ENCODE results near the gene SMIM7. TPM values are rescaled to one million over a fixed set of nuclear protein-coding genes. Genes with fewer than 3 reads are reported as not detected.
"Not testable (repeated sequence)": the region's sequence is repeated elsewhere in the genome, so short reads cannot be mapped to it uniquely, and the experiment has no call there.

The SMIM7 gene
- total RNA-seq, 1 experiment from 2014 or later, result 69.3 TPM

DNA sequence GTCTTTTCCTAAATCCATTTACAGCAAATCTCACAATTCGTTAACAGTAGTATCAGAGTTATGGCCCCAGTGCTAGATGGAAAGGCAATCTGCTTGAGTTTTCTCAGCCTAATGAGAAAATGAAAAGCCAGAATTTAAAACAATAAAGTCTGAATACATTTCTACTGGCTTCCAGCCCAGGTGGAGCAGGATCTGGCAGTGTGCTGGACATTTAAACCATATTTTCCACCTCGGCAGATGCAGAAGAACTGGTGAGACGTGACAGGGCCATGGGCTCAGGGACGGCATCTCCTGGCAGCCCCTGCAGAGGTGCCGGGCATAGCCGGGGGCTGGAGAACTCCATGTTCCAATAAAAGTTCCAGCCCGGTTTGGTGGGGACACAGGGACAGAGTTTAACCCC is 7.1 kb downstream of the SMIM7 start:
- Mint-ChIP-seq H3K27ac (ENCODE audit: low read depth, unreplicated experiment) (no peak overlapping the region), H3K4me1 (ENCODE audit: insufficient read depth, unreplicated experiment) (peaks cover under 1% of the 10 kb centered on the region), H3K9me3 (ENCODE audit: unreplicated experiment) (no peaks in the 10 kb centered on the region), H3K27me3 (ENCODE audit: insufficient read depth, unreplicated experiment) (no peaks in the 10 kb centered on the region), H3K4me3 (ENCODE audit: unreplicated experiment) (no peak overlapping the region), H3K36me3 (ENCODE audit: insufficient read depth, unreplicated experiment) (peaks cover 90% of the 10 kb centered on the region)
- ChIA-PET POLR2A (no interaction called here), CTCF (no interaction called here)
- TF ChIP-seq, protein P1, sequence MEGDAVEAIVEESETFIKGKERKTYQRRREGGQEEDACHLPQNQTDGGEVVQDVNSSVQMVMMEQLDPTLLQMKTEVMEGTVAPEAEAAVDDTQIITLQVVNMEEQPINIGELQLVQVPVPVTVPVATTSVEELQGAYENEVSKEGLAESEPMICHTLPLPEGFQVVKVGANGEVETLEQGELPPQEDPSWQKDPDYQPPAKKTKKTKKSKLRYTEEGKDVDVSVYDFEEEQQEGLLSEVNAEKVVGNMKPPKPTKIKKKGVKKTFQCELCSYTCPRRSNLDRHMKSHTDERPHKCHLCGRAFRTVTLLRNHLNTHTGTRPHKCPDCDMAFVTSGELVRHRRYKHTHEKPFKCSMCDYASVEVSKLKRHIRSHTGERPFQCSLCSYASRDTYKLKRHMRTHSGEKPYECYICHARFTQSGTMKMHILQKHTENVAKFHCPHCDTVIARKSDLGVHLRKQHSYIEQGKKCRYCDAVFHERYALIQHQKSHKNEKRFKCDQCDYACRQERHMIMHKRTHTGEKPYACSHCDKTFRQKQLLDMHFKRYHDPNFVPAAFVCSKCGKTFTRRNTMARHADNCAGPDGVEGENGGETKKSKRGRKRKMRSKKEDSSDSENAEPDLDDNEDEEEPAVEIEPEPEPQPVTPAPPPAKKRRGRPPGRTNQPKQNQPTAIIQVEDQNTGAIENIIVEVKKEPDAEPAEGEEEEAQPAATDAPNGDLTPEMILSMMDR (IDR thresholded peaks at IDR 0.05; ENCODE audit: unreplicated experiment), result no peak
- BruUV-seq (replicated peaks), result no TSS peak
- DNase-seq (ENCODE audit: unreplicated experiment), result no peak
- intact Hi-C loops (cut with micrococcal nuclease), result no loop called here

DNA sequence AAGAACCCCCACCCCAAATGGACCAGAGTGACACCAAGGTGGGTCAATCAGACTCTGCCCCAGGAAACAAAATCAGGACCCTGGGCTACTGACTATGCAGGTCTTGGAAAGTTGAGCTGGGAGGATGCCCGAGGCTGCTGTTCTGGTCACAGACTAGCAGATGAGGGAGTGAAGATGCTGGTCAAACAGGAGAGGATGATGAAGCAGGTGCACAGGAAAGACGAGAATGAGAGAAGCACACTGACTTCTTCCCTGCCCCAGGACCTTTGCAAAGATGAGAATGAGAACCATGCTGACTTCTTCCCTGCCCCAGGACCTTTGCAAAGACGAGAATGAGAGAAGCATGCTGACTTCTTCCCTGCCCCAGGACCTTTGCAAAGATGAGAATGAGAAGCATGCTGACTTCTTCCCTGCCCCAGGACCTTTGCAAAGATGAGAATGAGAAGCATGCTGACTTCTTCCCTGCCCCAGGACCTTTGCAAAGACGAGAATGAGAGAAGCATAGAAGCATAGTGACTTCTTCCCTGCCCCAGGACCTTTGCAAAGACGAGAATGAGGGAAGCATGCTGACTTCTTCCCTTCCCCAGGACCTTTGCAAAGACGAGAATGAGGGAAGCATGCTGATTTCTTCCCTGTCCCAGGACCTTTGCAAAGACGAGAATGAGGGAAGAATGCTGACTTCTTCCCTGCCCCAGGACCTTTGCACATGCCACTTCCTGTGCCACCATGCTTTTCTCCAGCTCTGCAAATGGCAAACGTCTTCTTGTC is 8.3 kb downstream of the SMIM7 start:
- POLR2A ChIA-PET, result interaction anchor here (0.7 kb wide), 2 partner anchors 55 to 82 kb away, joined by 4 to 5 read pairs; no protein-coding TSS in a partner anchor
- H3K4me3 Mint-ChIP-seq (ENCODE audit: unreplicated experiment); intact Hi-C loops (cut with micrococcal nuclease); CTCF ChIA-PET; H3K9me3 Mint-ChIP-seq (ENCODE audit: unreplicated experiment); DNase-seq (ENCODE audit: unreplicated experiment); H3K27me3 Mint-ChIP-seq (ENCODE audit: insufficient read depth, unreplicated experiment); H3K27ac Mint-ChIP-seq (ENCODE audit: low read depth, unreplicated experiment); H3K4me1 Mint-ChIP-seq (ENCODE audit: insufficient read depth, unreplicated experiment); BruUV-seq (replicated peaks): not testable (repeated sequence)
- peaks cover 92% of the 10 kb centered on the region for H3K36me3 Mint-ChIP-seq (ENCODE audit: insufficient read depth, unreplicated experiment)

DNA sequence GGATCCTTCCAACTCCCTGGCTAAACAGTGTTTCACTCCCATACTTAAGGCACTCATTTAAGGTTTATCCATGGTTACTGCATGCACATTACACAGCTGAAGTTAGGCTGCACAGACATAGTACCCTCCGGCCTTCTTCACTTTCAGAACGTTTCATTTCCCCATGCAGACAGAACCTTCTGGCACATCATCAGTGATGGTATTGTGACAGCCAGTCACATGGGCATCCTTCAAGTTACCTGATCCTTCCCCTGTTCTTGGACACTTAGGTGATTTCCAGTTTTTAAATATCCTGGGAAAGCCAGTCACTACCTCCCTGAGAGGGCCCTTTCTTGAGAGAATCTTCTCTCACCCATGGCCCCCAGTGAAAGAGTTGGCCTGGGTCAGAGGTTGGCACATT is 9.1 kb downstream of the SMIM7 start:
- no peaks in the 10 kb centered on the region for H3K4me1 Mint-ChIP-seq (ENCODE audit: insufficient read depth, unreplicated experiment)
- H3K9me3 Mint-ChIP-seq (ENCODE audit: unreplicated experiment), result no peaks in the 10 kb centered on the region
- BruUV-seq (replicated peaks), result no TSS peak
- H3K27me3 Mint-ChIP-seq (ENCODE audit: insufficient read depth, unreplicated experiment), result no peaks in the 10 kb centered on the region
- H3K27ac Mint-ChIP-seq (ENCODE audit: low read depth, unreplicated experiment), result no peak overlapping the region
- peaks cover 92% of the 10 kb centered on the region for H3K36me3 Mint-ChIP-seq (ENCODE audit: insufficient read depth, unreplicated experiment)
- intact Hi-C loops (cut with micrococcal nuclease), result no loop called here
- H3K4me3 Mint-ChIP-seq (ENCODE audit: unreplicated experiment), result no peak overlapping the region
- POLR2A ChIA-PET, result interaction anchor here (0.6 to 1.1 kb wide), 2 partner anchors 10 to 21 kb away, joined by 3 to 5 read pairs; partner anchors contain the start of gene TMEM38A
- TF ChIP-seq, protein P1 (IDR thresholded peaks at IDR 0.05; ENCODE audit: unreplicated experiment), result no peak
- CTCF ChIA-PET, result no interaction called here
- DNase-seq (ENCODE audit: unreplicated experiment), result no peak

DNA sequence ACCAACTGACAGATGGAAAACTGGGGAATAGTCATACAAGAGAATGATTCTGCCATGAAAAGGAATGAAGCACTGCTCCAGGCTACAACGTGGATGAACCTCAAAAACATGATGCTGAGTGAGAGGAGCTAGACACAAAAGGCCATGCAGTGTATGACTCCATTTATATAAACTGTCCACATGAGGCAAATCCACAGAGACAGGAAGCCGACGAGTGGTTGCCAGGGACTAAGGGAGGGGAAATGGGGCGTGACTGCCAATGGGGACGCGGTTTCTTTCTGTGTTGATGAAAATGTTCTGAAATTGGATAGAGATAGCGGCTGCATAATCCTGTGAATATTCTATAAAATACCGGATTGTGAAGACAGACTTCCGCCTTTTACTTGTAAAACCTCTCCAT is 10.2 kb downstream of the SMIM7 start:
- POLR2A ChIA-PET, result interaction anchor here (0.9 to 1.1 kb wide), 2 partner anchors 11 to 59 kb away, joined by 3 to 5 read pairs; partner anchors contain the start of gene TMEM38A
- DNase-seq (ENCODE audit: unreplicated experiment), result no peak
- H3K27ac Mint-ChIP-seq (ENCODE audit: low read depth, unreplicated experiment), result no peak overlapping the region
- CTCF ChIA-PET, result no interaction called here
- intact Hi-C loops (cut with micrococcal nuclease), result no loop called here
- H3K9me3 Mint-ChIP-seq (ENCODE audit: unreplicated experiment), result no peaks in the 10 kb centered on the region
- no peak overlapping the region for H3K4me3 Mint-ChIP-seq (ENCODE audit: unreplicated experiment)
- BruUV-seq (replicated peaks), result no TSS peak
- peaks cover 92% of the 10 kb centered on the region for H3K36me3 Mint-ChIP-seq (ENCODE audit: insufficient read depth, unreplicated experiment)
- TF ChIP-seq, protein P1 (IDR thresholded peaks at IDR 0.05; ENCODE audit: unreplicated experiment), result no peak
- no peaks in the 10 kb centered on the region for H3K27me3 Mint-ChIP-seq (ENCODE audit: insufficient read depth, unreplicated experiment)
- H3K4me1 Mint-ChIP-seq (ENCODE audit: insufficient read depth, unreplicated experiment), result no peaks in the 10 kb centered on the region
